Hepatic stellate cell (primary cell): ENCODE data around the gene PIP4K2C.
A peak's percentile ranks its signal among the peaks of the same experiment; 100 is the strongest.
"Not testable (repeated sequence)": the region's sequence is repeated elsewhere in the genome, so short reads cannot be mapped to it uniquely, and the experiment has no call there.

Source experiments
- DNase-seq: peaks from one replicate; pipeline ENCODE4 v3.0.0; 2011; ENCODE audit warnings: low spot score

The PIP4K2C gene

GRCh38 chr12:57560516-57560915 lies 30.5 kb upstream of the PIP4K2C start:
- DNase-seq, result no peak

- DNase-seq, result not testable (repeated sequence)
Observed at GRCh38 chr12:57561117-57561516, 29.9 kb upstream of the PIP4K2C start.

DNA sequence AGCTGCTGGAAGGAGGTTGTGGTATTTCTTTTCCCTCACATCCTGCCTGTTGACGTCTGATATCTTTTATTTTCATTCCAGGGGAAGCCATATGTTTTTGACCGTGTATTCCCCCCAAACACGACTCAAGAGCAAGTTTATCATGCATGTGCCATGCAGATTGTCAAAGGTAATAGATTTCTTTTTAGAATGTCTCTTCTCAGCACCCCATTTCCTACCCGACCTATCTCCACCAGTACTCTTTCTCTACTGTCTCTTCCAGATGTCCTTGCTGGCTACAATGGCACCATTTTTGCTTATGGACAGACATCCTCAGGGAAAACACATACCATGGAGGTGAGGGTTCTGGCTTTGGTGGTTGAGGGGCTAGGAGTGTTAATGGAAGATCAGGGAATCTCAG lies 27.6 kb upstream of the PIP4K2C start:
- DNase-seq, result no peak

DNA sequence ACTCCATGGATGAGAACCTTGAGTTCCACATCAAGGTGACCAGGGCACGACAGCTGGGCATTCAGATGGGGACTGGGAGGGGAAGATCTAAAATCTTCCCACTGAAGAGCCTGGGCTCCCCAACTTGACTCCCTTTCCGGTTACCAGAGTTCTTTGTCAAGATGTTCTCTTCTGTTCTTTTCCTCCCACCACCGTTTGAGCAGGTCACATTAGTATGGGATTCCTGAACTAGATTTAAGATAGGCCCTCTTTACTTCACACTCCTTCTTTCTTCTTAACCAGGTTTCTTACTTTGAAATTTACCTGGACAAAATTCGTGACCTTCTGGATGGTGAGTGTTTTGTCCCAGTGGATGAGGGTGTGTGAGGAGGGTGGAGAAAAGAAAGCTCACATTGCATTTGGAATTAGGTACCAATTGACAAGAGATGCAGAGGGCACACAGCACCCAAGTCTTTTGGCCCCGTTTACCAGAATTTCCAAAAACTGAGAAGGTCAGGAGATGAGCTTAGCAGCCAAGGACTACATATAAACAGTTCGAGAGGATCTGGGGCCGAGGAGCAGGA lies 26.7 kb upstream of the PIP4K2C start:
- no peak for DNase-seq

GRCh38 chr12:57568838-57569237 lies 22.2 kb upstream of the PIP4K2C start:
- no peak for DNase-seq

- no peak for DNase-seq
Observed at GRCh38 chr12:57569858-57570257, 21.1 kb upstream of the PIP4K2C start.

DNA sequence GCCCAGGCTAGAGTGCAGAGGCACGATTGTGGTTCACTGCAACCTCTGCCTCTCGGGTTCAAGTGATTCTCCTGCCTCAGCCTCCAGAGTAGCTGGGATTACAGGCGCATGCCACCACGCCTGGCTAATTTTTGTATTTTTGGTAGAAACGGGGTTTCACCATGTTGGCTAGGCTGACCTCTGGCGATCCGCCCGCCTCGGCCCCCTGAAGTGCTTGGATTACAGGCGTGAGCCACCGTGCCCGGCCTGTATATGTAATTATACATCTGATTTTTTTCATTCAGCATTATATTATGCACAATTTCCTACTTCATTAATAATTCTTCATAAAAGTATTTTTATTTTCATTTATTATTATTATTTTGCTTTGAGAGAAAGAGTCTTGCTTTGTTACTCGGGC lies 20.6 kb upstream of the PIP4K2C start:
- DNase-seq, result not testable (repeated sequence)

GRCh38 chr12:57571926-57572762 lies 18.8 kb upstream of the PIP4K2C start:
- DNase-seq, result no peak

DNA sequence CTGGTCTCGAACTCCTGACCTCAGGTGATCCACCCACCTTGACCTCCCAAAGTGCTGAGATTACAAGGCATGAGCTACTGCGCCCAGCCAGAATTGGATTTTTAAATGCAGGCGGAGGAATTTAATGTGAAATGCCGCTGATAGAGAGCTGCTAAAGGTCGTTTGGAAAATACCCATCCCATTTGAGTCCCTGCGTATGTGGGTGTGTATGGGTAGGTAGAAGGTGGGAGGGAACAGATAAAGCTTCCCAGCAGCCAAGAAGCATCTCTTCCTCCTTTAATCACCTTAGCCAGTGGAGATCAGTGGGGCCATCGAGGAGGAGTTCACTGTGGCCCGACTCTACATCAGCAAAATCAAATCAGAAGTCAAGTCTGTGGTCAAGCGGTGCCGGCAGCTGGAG lies 16.2 kb upstream of the PIP4K2C start:
- no peak for DNase-seq

GRCh38 chr12:57575771-57576612 lies 15.0 kb upstream of the PIP4K2C start:
- no peak for DNase-seq

- DNase-seq, result no peak
Observed at GRCh38 chr12:57576613-57577160, 14.3 kb upstream of the PIP4K2C start.

DNA sequence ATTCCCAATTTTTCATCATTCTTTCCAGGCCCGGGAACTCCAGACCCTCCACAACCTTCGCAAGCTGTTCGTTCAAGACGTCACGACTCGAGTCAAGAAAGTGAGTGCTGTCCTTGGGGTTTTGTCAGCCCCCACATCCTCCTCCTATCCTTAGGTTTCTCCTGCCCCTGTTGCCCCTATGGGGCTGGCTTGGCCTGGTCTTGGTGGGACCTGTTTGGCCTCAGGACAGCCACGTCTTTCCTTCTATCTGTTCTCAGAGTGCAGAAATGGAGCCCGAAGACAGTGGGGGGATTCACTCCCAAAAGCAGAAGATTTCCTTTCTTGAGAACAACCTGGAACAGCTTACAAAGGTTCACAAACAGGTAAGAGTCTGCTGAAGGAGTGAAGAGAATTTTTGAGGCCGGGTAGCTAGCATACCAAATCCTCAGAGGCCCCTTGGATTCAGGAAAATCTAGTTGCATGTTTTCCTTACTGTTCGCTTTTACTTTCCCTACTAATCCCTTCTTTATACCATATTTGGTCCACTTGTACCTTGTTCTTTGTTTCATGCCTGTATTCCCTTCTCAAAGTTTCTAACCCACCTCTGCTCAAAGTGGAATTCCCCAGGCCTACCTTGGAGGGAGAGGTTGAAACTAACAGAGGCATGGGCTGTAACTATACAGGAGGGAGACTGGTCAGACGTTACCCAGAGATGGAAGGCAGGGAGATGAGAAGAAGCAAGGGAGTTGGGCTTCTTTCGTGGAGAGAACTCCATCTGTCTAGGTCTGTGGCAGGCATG lies 12.8 kb upstream of the PIP4K2C start:
- no peak for DNase-seq

GRCh38 chr12:57579011-57579410 lies 12.0 kb upstream of the PIP4K2C start:
- DNase-seq, result no peak

GRCh38 chr12:57579677-57580465 lies 11.1 kb upstream of the PIP4K2C start:
- DNase-seq, result no peak

DNA sequence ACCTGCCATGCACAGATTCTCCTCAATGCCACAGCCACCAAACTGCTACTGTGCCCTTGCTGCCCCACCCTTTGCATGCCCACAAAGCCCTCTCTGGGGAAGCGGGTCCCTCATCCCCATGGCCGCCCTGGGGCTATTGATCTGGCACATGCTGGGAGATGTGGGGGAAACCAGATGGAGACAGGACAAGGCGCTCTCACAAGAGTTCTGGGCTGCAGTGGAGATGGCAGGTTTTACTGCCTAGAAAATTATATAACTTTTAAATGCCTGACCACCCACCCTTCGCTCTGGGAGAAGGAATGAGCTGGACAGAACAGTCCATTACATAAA lies 10.6 kb upstream of the PIP4K2C start:
- DNase-seq, result no peak

DNA sequence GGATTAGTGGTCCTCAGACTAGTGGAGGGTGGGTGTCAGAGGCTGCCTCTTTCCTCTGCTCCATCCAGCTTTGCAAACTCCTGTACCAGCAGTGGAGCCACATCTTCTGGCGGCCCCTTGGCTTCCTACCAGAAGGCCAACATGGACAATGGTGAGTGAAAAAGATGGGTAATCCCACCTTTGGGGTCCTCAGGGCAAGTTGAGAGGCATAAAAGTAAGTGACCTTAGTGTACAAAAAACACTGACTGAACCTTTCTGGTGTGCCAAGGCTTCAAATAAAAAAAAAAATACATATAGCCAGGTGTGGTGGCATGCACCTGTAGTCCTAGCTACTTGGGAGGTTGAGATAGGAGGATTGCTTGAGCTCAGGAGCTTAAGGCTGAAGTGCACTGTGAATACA lies 9.2 kb upstream of the PIP4K2C start:
- no peak for DNase-seq

DNA sequence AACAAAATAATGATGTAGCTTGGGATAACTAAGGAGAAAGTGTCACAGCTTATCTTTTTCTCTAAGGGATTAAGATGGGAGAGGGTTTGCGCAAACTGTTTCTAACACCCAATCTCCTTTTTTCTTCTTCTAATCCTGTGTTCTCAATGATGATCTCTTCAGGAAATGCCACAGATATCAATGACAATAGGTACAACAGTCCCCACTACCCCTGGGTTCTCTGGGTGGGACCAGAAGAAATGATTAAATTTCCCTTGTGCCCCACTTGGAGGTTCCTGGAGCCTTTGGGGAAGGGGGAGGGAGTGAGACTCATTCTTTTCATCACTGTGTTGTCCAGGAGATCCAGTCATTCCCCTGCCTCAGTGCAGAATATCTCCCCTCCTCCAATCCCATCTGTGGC lies 8.6 kb upstream of the PIP4K2C start:
- DNase-seq, result no peak

- DNase-seq, result peak; percentile 92
Observed at GRCh38 chr12:57583008-57583831, 7.8 kb upstream of the PIP4K2C start.

- no peak for DNase-seq
Observed at GRCh38 chr12:57584050-57584449, 6.9 kb upstream of the PIP4K2C start.

GRCh38 chr12:57584690-57585089 lies 6.3 kb upstream of the PIP4K2C start:
- no peak for DNase-seq
